WTC11 (cell line): Measurements from ENCODE around the gene ACVR2A.

ENCODE experiments used
- CREB1 ChIP-seq: sonication (generic); formaldehyde crosslinking; IDR thresholded peaks from 2 replicates; pipeline ENCODE4 v1.8.0; 2023; ENCODE audit warnings: mild to moderate bottlenecking, missing genetic modification reagents
- CTCF ChIP-seq: fragments of 200-600 bp; IDR thresholded peaks from 2 replicates; pipeline ENCODE4 v1.8.0; 2022; ENCODE audit warnings: antibody characterized with exemption
- E2F1 ChIP-seq: sonication (generic); formaldehyde crosslinking; IDR thresholded peaks from 2 replicates; pipeline ENCODE4 v1.8.0; 2022; ENCODE audit warnings: mild to moderate bottlenecking, missing genetic modification reagents
- E2F4 ChIP-seq: sonication (generic); formaldehyde crosslinking; IDR thresholded peaks from 2 replicates; pipeline ENCODE4 v1.8.1; 2022; ENCODE audit warnings: low read depth, mild to moderate bottlenecking, moderate library complexity, missing genetic modification reagents, borderline replicate concordance
- EMX1 ChIP-seq: fragments of 250-450 bp; sonication (Bioruptor Pico); IDR thresholded peaks from 2 replicates; pipeline ENCODE4 v1.8.0; 2021; ENCODE audit warnings: mild to moderate bottlenecking
- ESRRA ChIP-seq: sonication (generic); formaldehyde crosslinking; IDR thresholded peaks from 2 replicates; pipeline ENCODE4 v1.8.1; 2022; ENCODE audit warnings: mild to moderate bottlenecking, missing genetic modification reagents, borderline replicate concordance
- FOXP4 ChIP-seq: sonication (generic); formaldehyde crosslinking; IDR thresholded peaks from 2 replicates; pipeline ENCODE4 v1.8.0; 2022; ENCODE audit warnings: mild to moderate bottlenecking, missing genetic modification reagents
- GTF2I ChIP-seq: fragments of 250-450 bp; sonication (Bioruptor Pico); conservative IDR thresholded peaks from 2 replicates; pipeline ENCODE4 v1.4.0; 2021; ENCODE audit warnings: mild to moderate bottlenecking
- MAX ChIP-seq: sonication (generic); formaldehyde crosslinking; IDR thresholded peaks from 2 replicates; pipeline ENCODE4 v1.8.0; 2022; ENCODE audit warnings: mild to moderate bottlenecking, missing genetic modification reagents
- TEAD4 ChIP-seq: sonication (generic); formaldehyde crosslinking; IDR thresholded peaks from 2 replicates; pipeline ENCODE4 v1.8.0; 2022; ENCODE audit warnings: mild to moderate bottlenecking, missing genetic modification reagents
- USF2 ChIP-seq: sonication (generic); formaldehyde crosslinking; IDR thresholded peaks from 2 replicates; pipeline ENCODE4 v1.8.1; 2023; ENCODE audit warnings: mild to moderate bottlenecking, missing genetic modification reagents, moderate library complexity
- ZNF423 ChIP-seq: fragments of 250-450 bp; sonication (Bioruptor Pico); IDR thresholded peaks from 2 replicates; pipeline ENCODE4 v2.1.2; 2022; ENCODE audit warnings: mild to moderate bottlenecking, moderate library complexity
- ZNF512 ChIP-seq: sonication (generic); formaldehyde crosslinking; IDR thresholded peaks from 2 replicates; pipeline ENCODE4 v1.8.1; 2022; ENCODE audit warnings: missing genetic modification reagents, borderline replicate concordance

- TF ChIP-seq CTCF (no peak), FOXP4 (CRISPR knock-in tag) (no peak), E2F4 (CRISPR knock-in tag) (no peak), ZNF423 (CRISPR knock-in tag) (no peak), USF2 (no peak), ESRRA (CRISPR knock-in tag) (no peak), MAX (no peak), EMX1 (CRISPR knock-in tag) (no peak), TEAD4 (CRISPR knock-in tag) (no peak), E2F1 (no peak), ZNF512 (CRISPR knock-in tag) (no peak), GTF2I (no peak), CREB1 (CRISPR knock-in tag) (no peak)
Observed at GRCh38 chr2:147904051-147904450, 59.2 kb downstream of the ACVR2A start.
